Activated T-cell treated with anti-CD3 and anti-CD28 coated beads, Interleukin-2, amount 50 U/mL, for 4 hours (primary cell): ENCODE data around the gene DSC3. TPM values are rescaled to one million over a fixed set of nuclear protein-coding genes. Genes with fewer than 3 reads are reported as not detected.

Experiments used
- ATAC-seq, 2 donors: fragments of 200-7000 bp; cut with Tn5 transposase; one replicate each; pipeline ENCODE4 v1.10.0; 2021
- DNase-seq: peaks from one replicate; pipeline ENCODE4 v3.0.0-alpha.2; 2020
- H3K27me3 Mint-ChIP-seq: one replicate; pipeline ENCODE4 v1.8.0; 2021; ENCODE audit warnings: low read depth, mixed read lengths
- H3K36me3 Mint-ChIP-seq: one replicate; pipeline ENCODE4 v1.8.0; 2022; ENCODE audit warnings: mixed read lengths; ENCODE audit not compliant: insufficient read depth
- H3K4me1 Mint-ChIP-seq: one replicate; pipeline ENCODE4 v1.8.0; 2021; ENCODE audit warnings: low read depth, mixed read lengths
- H3K4me3 Mint-ChIP-seq: one replicate; pipeline ENCODE4 v1.8.0; 2021; ENCODE audit warnings: mild to moderate bottlenecking, moderate library complexity, mixed read lengths
- H3K9me3 Mint-ChIP-seq: one replicate; pipeline ENCODE4 v1.8.0; 2021; ENCODE audit warnings: mixed read lengths
- total RNA-seq, 3 donors: library from RNA; stranded (reverse); gene quantifications; one replicate each; pipeline ENCODE4 v1.2.1, GENCODE V29; 2021

Gene DSC3
- total RNA-seq, 3 donors from 2014 or later: not detected

GRCh38 chr18:30971338-30971956, 71.1 kb downstream of the DSC3 start:
- Mint-ChIP-seq H3K36me3 (no peaks in the 10 kb centered on the region), H3K9me3 (no peaks in the 10 kb centered on the region), H3K27me3 (no peaks in the 10 kb centered on the region), H3K4me3 (no peak overlapping the region), H3K4me1 (no peaks in the 10 kb centered on the region)
- ATAC-seq (no peak), DNase-seq (no peak)

- H3K27me3 Mint-ChIP-seq: no peaks in the 10 kb centered on the region
Observed at GRCh38 chr18:30970196-30970816, 72.2 kb downstream of the DSC3 start.

GRCh38 chr18:30969670-30970170, 72.8 kb downstream of the DSC3 start:
- H3K27me3 Mint-ChIP-seq: no peaks in the 10 kb centered on the region
- no peaks in the 10 kb centered on the region for H3K4me1 Mint-ChIP-seq
- DNase-seq (no peak), ATAC-seq (no peak)
- H3K4me3 Mint-ChIP-seq: no peak overlapping the region
- H3K36me3 Mint-ChIP-seq: no peaks in the 10 kb centered on the region
- no peaks in the 10 kb centered on the region for H3K9me3 Mint-ChIP-seq

More at GRCh38 chr18:30970196-30970816, 72.2 kb downstream of the DSC3 start:
- H3K9me3 Mint-ChIP-seq: no peaks in the 10 kb centered on the region
- ATAC-seq (no peak), DNase-seq (no peak)
- no peaks in the 10 kb centered on the region for H3K4me1 Mint-ChIP-seq
- no peaks in the 10 kb centered on the region for H3K36me3 Mint-ChIP-seq
- H3K4me3 Mint-ChIP-seq: no peak overlapping the region

- H3K4me3 Mint-ChIP-seq: no peak overlapping the region
- H3K4me1 Mint-ChIP-seq: no peaks in the 10 kb centered on the region
- no peaks in the 10 kb centered on the region for H3K36me3 Mint-ChIP-seq
- no peaks in the 10 kb centered on the region for H3K27me3 Mint-ChIP-seq
- ATAC-seq: no peak
- DNase-seq: no peak
- H3K9me3 Mint-ChIP-seq: no peaks in the 10 kb centered on the region
Observed at GRCh38 chr18:30967701-30968100, 74.8 kb downstream of the DSC3 start.

- no peak for DNase-seq
- H3K4me1 Mint-ChIP-seq: no peaks in the 10 kb centered on the region
- ATAC-seq: no peak
- no peaks in the 10 kb centered on the region for H3K9me3 Mint-ChIP-seq
- H3K4me3 Mint-ChIP-seq: no peak overlapping the region
- H3K36me3 Mint-ChIP-seq: no peaks in the 10 kb centered on the region
- H3K27me3 Mint-ChIP-seq: no peaks in the 10 kb centered on the region
Observed at GRCh38 chr18:30965237-30965636, 77.3 kb downstream of the DSC3 start.

GRCh38 chr18:30960661-30961060, 81.9 kb downstream of the DSC3 start:
- Mint-ChIP-seq H3K9me3 (peaks cover 3% of the 10 kb centered on the region), H3K36me3 (no peaks in the 10 kb centered on the region), H3K4me1 (no peaks in the 10 kb centered on the region), H3K27me3 (no peaks in the 10 kb centered on the region), H3K4me3 (no peak overlapping the region)
- DNase-seq (no peak), ATAC-seq (no peak)

GRCh38 chr18:30957066-30957465, 85.5 kb downstream of the DSC3 start:
- Mint-ChIP-seq H3K4me3 (no peak overlapping the region), H3K27me3 (no peaks in the 10 kb centered on the region), H3K4me1 (no peaks in the 10 kb centered on the region), H3K9me3 (peaks cover 6% of the 10 kb centered on the region), H3K36me3 (no peaks in the 10 kb centered on the region)
- DNase-seq (no peak), ATAC-seq (no peak)

- Mint-ChIP-seq H3K27me3 (no peaks in the 10 kb centered on the region), H3K36me3 (no peaks in the 10 kb centered on the region)
Observed at GRCh38 chr18:30954262-30954661, 88.3 kb downstream of the DSC3 start.

GRCh38 chr18:30945761-30946160, 96.8 kb downstream of the DSC3 start:
- H3K4me3 Mint-ChIP-seq: no peak overlapping the region
- peaks cover 10% of the 10 kb centered on the region for H3K9me3 Mint-ChIP-seq
- no peaks in the 10 kb centered on the region for H3K4me1 Mint-ChIP-seq
- no peak for ATAC-seq
- no peak for DNase-seq
- H3K36me3 Mint-ChIP-seq: peaks cover 2% of the 10 kb centered on the region
- no peaks in the 10 kb centered on the region for H3K27me3 Mint-ChIP-seq

More at GRCh38 chr18:30954262-30954661, 88.3 kb downstream of the DSC3 start:
- Mint-ChIP-seq H3K9me3 (peaks cover 7% of the 10 kb centered on the region), H3K4me3 (no peak overlapping the region), H3K4me1 (no peaks in the 10 kb centered on the region)
- ATAC-seq: no peak
- no peak for DNase-seq

- H3K36me3 Mint-ChIP-seq: peaks cover 2% of the 10 kb centered on the region
- no peaks in the 10 kb centered on the region for H3K27me3 Mint-ChIP-seq
- no peak for ATAC-seq
- DNase-seq: no peak
- peaks cover 11% of the 10 kb centered on the region for H3K9me3 Mint-ChIP-seq
- H3K4me3 Mint-ChIP-seq: no peak overlapping the region
- no peaks in the 10 kb centered on the region for H3K4me1 Mint-ChIP-seq
Observed at GRCh38 chr18:30944773-30945417, 97.6 kb downstream of the DSC3 start.

- H3K4me3 Mint-ChIP-seq: no peak overlapping the region
- H3K4me1 Mint-ChIP-seq: no peaks in the 10 kb centered on the region
- no peaks in the 10 kb centered on the region for H3K27me3 Mint-ChIP-seq
- ATAC-seq: no peak
- peaks cover 2% of the 10 kb centered on the region for H3K36me3 Mint-ChIP-seq
- peaks cover 15% of the 10 kb centered on the region for H3K9me3 Mint-ChIP-seq
- no peak for DNase-seq
Observed at GRCh38 chr18:30940952-30941539, 101.5 kb downstream of the DSC3 start.

Other genes starting within 250 kb of the DSC3 start
- under 1 TPM; 0.08 to 0.11 (median 0.10) TPM for gene DSC2, start 59.7 kb upstream of the DSC3 start, total RNA-seq
- not detected for gene DSC1, start 120.1 kb upstream of the DSC3 start, total RNA-seq